Measurements from ENCODE around the gene PIP5K1A.
"Not testable (repeated sequence)": the region's sequence is repeated elsewhere in the genome, so short reads cannot be mapped to it uniquely, and the experiment has no call there.

Gene PIP5K1A

GRCh38 chr1:151254217-151255213, 56.2 kb downstream of the PIP5K1A start, which contains the start of gene PSMD4:
Gene PSMD4, plus strand, starts transcription at chr1:151254734. Its CDS starts 49 bp downstream, at chr1:151254783.
- peak; percentile 90 to 94 for DNase-seq

GRCh38 chr1:151255381-151255780, 57.0 kb downstream of the PIP5K1A start:
- no peak for DNase-seq

GRCh38 chr1:151259351-151259750, 61.0 kb downstream of the PIP5K1A start:
- no peak for DNase-seq

- DNase-seq = no peak
Observed at GRCh38 chr1:151265446-151266236, 67.3 kb downstream of the PIP5K1A start.

- DNase-seq = no peak
Observed at GRCh38 chr1:151266315-151266714, 68.0 kb downstream of the PIP5K1A start.

GRCh38 chr1:151266821-151267220, 68.5 kb downstream of the PIP5K1A start:
- no peak for DNase-seq

- DNase-seq = no peak
Observed at GRCh38 chr1:151267760-151268159, 69.4 kb downstream of the PIP5K1A start.

- DNase-seq = no peak
Observed at GRCh38 chr1:151273924-151274466, 75.6 kb downstream of the PIP5K1A start.

- not testable (repeated sequence) for DNase-seq
Observed at GRCh38 chr1:151275341-151275740, 77.0 kb downstream of the PIP5K1A start.

GRCh38 chr1:151277249-151277648, 78.9 kb downstream of the PIP5K1A start:
- no peak for DNase-seq

GRCh38 chr1:151281225-151281968, 83.0 kb downstream of the PIP5K1A start:
- DNase-seq = peak; percentile 96 to 97

- DNase-seq = peak; percentile 98 to 99
Observed at GRCh38 chr1:151281969-151282882, 83.9 kb downstream of the PIP5K1A start, which contains the start of gene ZNF687. Gene ZNF687, plus strand, starts transcription at chr1:151282299. Its CDS starts 3,993 bp downstream, at chr1:151286292.

- peak; percentile 16 to 33 for DNase-seq
Observed at GRCh38 chr1:151282883-151283725, 84.8 kb downstream of the PIP5K1A start.

GRCh38 chr1:151284013-151284577, 85.7 kb downstream of the PIP5K1A start:
- DNase-seq = no peak

- no peak for DNase-seq
Observed at GRCh38 chr1:151286619-151287340, 88.4 kb downstream of the PIP5K1A start.

GRCh38 chr1:151287341-151287699, 89.0 kb downstream of the PIP5K1A start:
- DNase-seq = no peak

GRCh38 chr1:151287767-151288500, 89.6 kb downstream of the PIP5K1A start:
- DNase-seq = no peak

GRCh38 chr1:151288502-151288901, 90.2 kb downstream of the PIP5K1A start:
- no peak for DNase-seq

Data from activated CD4-positive, alpha-beta T cell treated with anti-CD3 and anti-CD28 coated beads, Interleukin-2, amount 50 U/mL, for 48 hours (primary cell).